K562 (cell line): ENCODE data around the gene OMA1. TPM values are rescaled to one million over a fixed set of nuclear protein-coding genes. Genes with fewer than 3 reads are reported as not detected.
A peak's percentile ranks its signal among the peaks of the same experiment; 100 is the strongest.

Experiments used
- ATAC-seq: fragments of 200-7000 bp; cut with Tn5 transposase; 3 replicates; pipeline ENCODE4 v1.9.1; 2020; ENCODE audit warnings: moderate library complexity
- BruUV-seq: library from RNA; stranded (reverse); fragments of 400-500 nt; replicated peaks from 2 replicates; lab custom pipeline; 2021; lab: Mats Ljungman, UMichigan
- CTCF ChIA-PET: fragments of 300-600 bp; formaldehyde crosslinking; extraction: SDS; loops from one replicate; lab custom pipeline; 2021; ENCODE audit warnings: low intra/inter-chr PET ratio; lab: Yijun Ruan, JAX
- POLR2A ChIA-PET: fragments of 300-600, 350-650 bp; sonication (Branson Sonifier 250); formaldehyde crosslinking; extraction: SDS; loops from one replicate; lab custom pipeline; 2021; ENCODE audit warnings: antibody characterized with exemption, inconsistent platforms; lab: Yijun Ruan, JAX
- DNase-seq, 4 experiments: peaks; one replicate each; pipeline versions ENCODE4 v3.0.0 to v3.0.0-alpha.2; 2011 to 2018; ENCODE audit warnings: low spot score in 3 of 4, mixed read lengths in 3 of 4; ENCODE audit errors: extremely low read depth in 1 of 4
- FAIRE-seq: peaks from 2 replicates; lab custom pipeline; 2011; peaks lifted over from hg19 to GRCh38; lab: Jason Lieb, UNC
- H2AFZ ChIP-seq: 2 replicates; pipeline ENCODE4 v1.6.0; 2011; ENCODE audit warnings: low read depth, low read length, control low read depth, inconsistent platforms
- H3K27ac ChIP-seq: fragments of 200-600 bp; 3 replicates; pipeline ENCODE4 v1.8.0; 2011; ENCODE audit warnings: low read depth, mild to moderate bottlenecking, control low read depth, inconsistent platforms, low read length, moderate library complexity, mixed read lengths; ENCODE audit errors: extremely low read depth
- H3K27me3 ChIP-seq, 2 experiments: fragments of 300-600 bp in 1 of 2; 2 replicates in 1 of 2; 3 replicates in 1 of 2; pipeline versions ENCODE4 v1.6.0 to v1.8.0; 2011; ENCODE audit warnings: inconsistent platforms in 2 of 2, low read length in 2 of 2, mild to moderate bottlenecking in 1 of 2, mixed read lengths in 1 of 2, moderate library complexity in 1 of 2; ENCODE audit not compliant: control insufficient read depth in 2 of 2, insufficient read depth in 2 of 2
- H3K36me3 ChIP-seq: fragments of 300-600 bp; 3 replicates; pipeline ENCODE4 v1.8.0; 2011; ENCODE audit warnings: mild to moderate bottlenecking, low read length, inconsistent platforms; ENCODE audit not compliant: control insufficient read depth, insufficient read depth
- H3K4me1 ChIP-seq, 2 experiments: fragments of 200-600 bp in 1 of 2; replicated peaks in 1 of 2; 2 replicates in 1 of 2; 3 replicates in 1 of 2; pipeline versions ENCODE4 v1.5.1 to v1.8.0; 2011; ENCODE audit warnings: inconsistent platforms in 2 of 2, low read length in 2 of 2, mild to moderate bottlenecking in 1 of 2, mixed read lengths in 1 of 2, moderate library complexity in 1 of 2; ENCODE audit not compliant: control insufficient read depth in 2 of 2, insufficient read depth in 2 of 2
- H3K4me2 ChIP-seq: 2 replicates; pipeline ENCODE4 v1.6.1; 2011; ENCODE audit warnings: low read length, control low read depth, inconsistent platforms, mixed read lengths; ENCODE audit not compliant: insufficient read depth
- H3K4me3 ChIP-seq: fragments of 200-600 bp; sonication (generic), shearing (Covaris generic); 2 replicates; pipeline ENCODE4 v1.5.1; 2016; ENCODE audit warnings: control low read depth, inconsistent platforms
- H3K79me2 ChIP-seq: fragments of 200-600 bp; 3 replicates; pipeline ENCODE4 v1.8.0; 2011; ENCODE audit warnings: low read length, inconsistent platforms; ENCODE audit not compliant: control insufficient read depth, insufficient read depth
- H3K9ac ChIP-seq, 2 experiments: 2 replicates each; pipeline versions ENCODE4 v1.6.0 to v1.6.1; 2011; ENCODE audit warnings: low read depth in 2 of 2, low read length in 2 of 2, control low read depth in 1 of 2, inconsistent platforms in 1 of 2, mild to moderate bottlenecking in 1 of 2, mixed read lengths in 1 of 2; ENCODE audit not compliant: insufficient read depth in 1 of 2
- H3K9me1 ChIP-seq: one replicate; pipeline ENCODE4 v1.6.0; 2011; ENCODE audit warnings: inconsistent platforms, mild to moderate bottlenecking, low read length, moderate library complexity; ENCODE audit not compliant: control insufficient read depth, insufficient read depth
- H3K9me3 ChIP-seq: replicated peaks from 2 replicates; pipeline ENCODE4 v1.5.1; 2011; ENCODE audit warnings: low read depth, low read length, inconsistent platforms; ENCODE audit not compliant: control insufficient read depth, insufficient read depth
- H4K20me1 ChIP-seq: replicated peaks from 2 replicates; pipeline ENCODE4 v1.6.1; 2011; ENCODE audit warnings: low read length, inconsistent platforms, mixed read lengths; ENCODE audit not compliant: control insufficient read depth, insufficient read depth
- ATF4 ChIP-seq: fragments of 450-650 bp; formaldehyde crosslinking; IDR thresholded peaks from 2 replicates; pipeline ENCODE4 v1.4.0; 2022; ENCODE audit warnings: mild to moderate bottlenecking, moderate library complexity
- ATF6 ChIP-seq: sonication (generic); formaldehyde crosslinking; IDR thresholded peaks from 2 replicates; pipeline ENCODE4 v1.4.0; 2020; ENCODE audit warnings: mild to moderate bottlenecking, missing genetic modification reagents
- DDX20 ChIP-seq: fragments of 450-650 bp; IDR thresholded peaks from 2 replicates; pipeline ENCODE4 v1.6.1; 2016; ENCODE audit warnings: missing genetic modification characterization, low read depth, mild to moderate bottlenecking, missing compliant biosample characterization, moderate library complexity
- FOXA3 ChIP-seq, 2 experiments: fragments of 450-650 bp in 1 of 2; sonication (generic) in 1 of 2; formaldehyde crosslinking; IDR thresholded peaks in 1 of 2; conservative IDR thresholded peaks in 1 of 2; 2 replicates each; pipeline versions ENCODE4 v1.4.0 to v1.8.0; 2020 to 2022; ENCODE audit warnings: mild to moderate bottlenecking in 2 of 2, missing genetic modification reagents in 1 of 2
- HDAC6 ChIP-seq: IDR thresholded peaks from 2 replicates; pipeline ENCODE4 v1.6.1; 2012; ENCODE audit warnings: low read depth, mild to moderate bottlenecking, control low read depth, inconsistent platforms, low read length, moderate library complexity
- KDM2B ChIP-seq: fragments of 250-450 bp; sonication (Bioruptor Pico); IDR thresholded peaks from 2 replicates; pipeline ENCODE4 v1.8.0; 2021; ENCODE audit warnings: mild to moderate bottlenecking, moderate library complexity
- TAF1 ChIP-seq: IDR thresholded peaks from 2 replicates; pipeline ENCODE4 v1.6.1; 2011; ENCODE audit warnings: mild to moderate bottlenecking, low read length, moderate library complexity; ENCODE audit not compliant: insufficient read depth, control insufficient read depth, severe bottlenecking; ENCODE audit errors: extremely low read depth
- THAP12 ChIP-seq: fragments of 250-450 bp; sonication (Bioruptor Pico); IDR thresholded peaks from 2 replicates; pipeline ENCODE4 v1.9.0; 2021; ENCODE audit warnings: mild to moderate bottlenecking, inconsistent platforms
- UBTF ChIP-seq, 2 experiments: IDR thresholded peaks; 2 replicates each; pipeline ENCODE4 v1.6.1; 2012; ENCODE audit warnings: improper control_type of control experiment in 2 of 2, low read depth in 2 of 2, low read length in 2 of 2, borderline replicate concordance in 1 of 2
- ZNF583 ChIP-seq: fragments of 250-450 bp; sonication (Bioruptor Pico); IDR thresholded peaks from 2 replicates; pipeline ENCODE4 v1.4.0; 2020
- ZNF830 ChIP-seq: fragments of 250-450 bp; sonication (Bioruptor Pico); IDR thresholded peaks from 2 replicates; pipeline ENCODE4 v1.5.0; 2021; ENCODE audit warnings: mild to moderate bottlenecking
- WGBS: fragments of 100-300 bp; shearing (Covaris generic); methylation state at CpG from one replicate; pipeline ENCODE4 v1.1.6; 2016; ENCODE audit warnings: low coverage, mixed read lengths; ENCODE audit not compliant: insufficient coverage; ENCODE audit errors: missing lambda C conversion rate; 5-methylcytosine and 5-hydroxymethylcytosine counted together
- in situ Hi-C: fragments of 300-500 bp; cut with MboI; formaldehyde crosslinking; loops from 4 replicates; pipeline ENCODE4 v1.15.0; 2018; ENCODE audit warnings: inconsistent platforms, mixed read lengths
- intact Hi-C: fragments of 100-400 bp; cut with micrococcal nuclease; formaldehyde crosslinking; loops from 2 replicates; pipeline ENCODE4 v1.14.2; 2022
- polyA plus RNA-seq, 8 experiments: library from polyadenylated mRNA; depleted of rRNA in 4 of 8; stranded (reverse) in 5 of 8; unstranded in 3 of 8; fragments of >200 nt; fragmentation: Nextera tagmentation in 2 of 8; fragmentation: Illumina TruSeq in 1 of 8; extraction: Ambion mirVana in 2 of 8; extraction: Trizol in 1 of 8; gene quantifications; 2 replicates each; pipeline versions ENCODE4 v1.2.1 to v1.2.3, GENCODE V29; 2011 to 2014; ENCODE audit warnings: inconsistent platforms in 1 of 8, missing spikeins in 1 of 8
- total RNA-seq, 7 experiments: library from RNA; depleted of rRNA in 6 of 7; stranded (reverse); fragments of >200 nt in 6 of 7; fragmentation: Illumina TruSeq in 2 of 7; extraction: Trizol in 2 of 7; gene quantifications; 2 replicates each; pipeline versions ENCODE4 v1.2.1 to v1.2.3, GENCODE V29; 2011 to 2021; ENCODE audit warnings: low replicate concordance in 1 of 7

OMA1 gene
- total and polyA plus RNA-seq, 9 of the 15 experiments (the other 6 are each of a cell fraction or from before 2014, with no cell fraction given), result 16.6 to 51.5 (median 33.5) TPM

- TF ChIP-seq FOXA3 (CRISPR knock-in tag; conservative IDR thresholded peaks at IDR 0.05 in 1 of 2, IDR thresholded peaks at IDR 0.05 in 1 of 2) (peak; percentile 17 to 68; a peak in 2 of 4 replicates), TAF1 (peak; percentile 69)
Measured at GRCh38 chr1:58546520-58547308, at the start of gene OMA1 (continued).

GRCh38 chr1:58594546-58594945 lies 48.0 kb upstream of the OMA1 start:
- no peak overlapping the region for H2AFZ ChIP-seq
- peaks cover 5 to 28% of the 10 kb centered on the region in 2 experiments; a peak in 4 of 5 replicates for H3K27me3 ChIP-seq
- H3K4me2 ChIP-seq, result no peak overlapping the region
- no peak overlapping the region for H3K27ac ChIP-seq
- H3K9ac ChIP-seq, result no peak overlapping the region
- ChIA-PET POLR2A (no interaction called here), CTCF (no interaction called here)
- WGBS, result 0% methylated on average over 1 of the region's 1 CpG
- ATAC-seq (no peak), FAIRE-seq (no peak), DNase-seq (no peak)
- H3K4me1 ChIP-seq, result peaks cover 0 to 3% of the 10 kb centered on the region in 2 experiments; a peak in 2 of 5 replicates
- H3K36me3 ChIP-seq, result no peaks in the 10 kb centered on the region
- H3K79me2 ChIP-seq, result no peaks in the 10 kb centered on the region
- in situ Hi-C loops, result no loop called here
- H3K4me3 ChIP-seq, result no peak overlapping the region
- H3K9me1 ChIP-seq, result no peaks in the 10 kb centered on the region
- H4K20me1 ChIP-seq, result no peaks in the 10 kb centered on the region
- intact Hi-C loops, result no loop called here
- BruUV-seq, result no TSS peak
- no peaks in the 10 kb centered on the region for H3K9me3 ChIP-seq
- TF ChIP-seq HDAC6 (no peak), DDX20 (tag) (no peak), ZNF583 (CRISPR knock-in tag) (no peak), UBTF (IDR thresholded peaks at IDR 0.05; ENCODE audit: borderline replicate concordance in 1 of 2, low read depth in 2 of 2, low read length in 2 of 2) (no peak), THAP12 (CRISPR knock-in tag) (no peak), ZNF830 (CRISPR knock-in tag) (no peak), KDM2B (no peak), ATF6 (CRISPR knock-in tag) (no peak), ATF4 (CRISPR knock-in tag) (no peak)
